HL-60/S4 treated with phorbol 12-myristate 13-acetate at 8.2 ng/mL for 4 days and 3 days (cell line): ENCODE results near the gene DBP.

Source experiments
- in situ Hi-C: fragments of 300-500 bp; cut with MboI; formaldehyde crosslinking; loops from 2 replicates; pipeline ENCODE4 v1.15.0; 2022; ENCODE audit warnings: low sequenced_read_pairs

DBP gene

GRCh38 chr19:48613852-48614435, 23.2 kb downstream of the DBP start:
- in situ Hi-C loops: no loop called here

- in situ Hi-C loops: no loop called here
Observed at GRCh38 chr19:48613024-48613851, 23.9 kb downstream of the DBP start.

GRCh38 chr19:48611872-48612271, 25.3 kb downstream of the DBP start:
- in situ Hi-C loops: no loop called here

- in situ Hi-C loops: no loop called here
Observed at GRCh38 chr19:48609571-48610108, 27.5 kb downstream of the DBP start.

- in situ Hi-C loops: no loop called here
Observed at GRCh38 chr19:48608798-48609263, 28.3 kb downstream of the DBP start.

GRCh38 chr19:48607359-48607755, 29.8 kb downstream of the DBP start:
- in situ Hi-C loops: no loop called here

GRCh38 chr19:48606463-48607358, 30.5 kb downstream of the DBP start, which contains the start of gene SPACA4:
Gene SPACA4, plus strand, starts transcription at chr19:48606742. Its CDS starts 237 bp downstream, at chr19:48606979.
- in situ Hi-C loops: no loop called here

GRCh38 chr19:48603850-48604249, 33.3 kb downstream of the DBP start:
- in situ Hi-C loops: no loop called here

- in situ Hi-C loops: no loop called here
Observed at GRCh38 chr19:48603449-48603848, 33.7 kb downstream of the DBP start.

GRCh38 chr19:48603001-48603400, 34.2 kb downstream of the DBP start:
- in situ Hi-C loops: no loop called here

- in situ Hi-C loops: no loop called here
Observed at GRCh38 chr19:48600679-48601417, 36.3 kb downstream of the DBP start.

- in situ Hi-C loops: loop anchor here (25.0 kb wide), 1 partner anchor 287 kb away; a partner anchor contains a TSS
Observed at GRCh38 chr19:48598996-48599700, 38.0 kb downstream of the DBP start.

- in situ Hi-C loops: loop anchor here (25.0 kb wide), 1 partner anchor 285 kb away; a partner anchor contains a TSS
Observed at GRCh38 chr19:48596679-48597465, 40.3 kb downstream of the DBP start.

GRCh38 chr19:48596237-48596636, 40.9 kb downstream of the DBP start:
- in situ Hi-C loops: loop anchor here (25.0 kb wide), 1 partner anchor 284 kb away; a partner anchor contains a TSS

- in situ Hi-C loops: loop anchor here (25.0 kb wide), 1 partner anchor 284 kb away; a partner anchor contains a TSS
Observed at GRCh38 chr19:48595833-48596232, 41.3 kb downstream of the DBP start.

GRCh38 chr19:48595171-48595570, 42.0 kb downstream of the DBP start:
- in situ Hi-C loops: loop anchor here (25.0 kb wide), 1 partner anchor 283 kb away; a partner anchor contains a TSS

GRCh38 chr19:48591021-48591420, 46.2 kb downstream of the DBP start:
- in situ Hi-C loops: loop anchor here (25.0 kb wide), 1 partner anchor 279 kb away; a partner anchor contains a TSS

GRCh38 chr19:48588670-48589401, 48.3 kb downstream of the DBP start:
- in situ Hi-C loops: loop anchor here (10.0 to 25.0 kb wide), 2 partner anchors 84 to 277 kb away; a partner anchor contains a TSS
